Transverse colon (tissue), 4 donors: ENCODE data around the gene CCL27. TPM values are rescaled to one million over a fixed set of nuclear protein-coding genes. Genes with fewer than 3 reads are reported as not detected.
A peak's percentile ranks its signal among the peaks of the same experiment; 100 is the strongest.

Experiments
- DNase-seq: peaks from one replicate; pipeline ENCODE4 v3.0.0-alpha.2; 2019
- H3K27ac ChIP-seq, 4 donors: fragments of 200-600 bp; sonication (generic); 2 replicates each; pipeline ENCODE4 v1.5.1; 2016 to 2018; ENCODE audit warnings: inconsistent platforms in 4 of 4
- H3K27me3 ChIP-seq: fragments of 200-600 bp; sonication (generic); 2 replicates; pipeline ENCODE4 v1.5.1; 2017; ENCODE audit warnings: inconsistent platforms
- H3K36me3 ChIP-seq, 4 donors: fragments of 200-600 bp; sonication (generic); 2 replicates each; pipeline ENCODE4 v1.5.1; 2017 to 2019; ENCODE audit warnings: inconsistent platforms in 4 of 4
- H3K4me1 ChIP-seq, 4 donors: fragments of 200-600 bp; sonication (generic); 2 replicates each; pipeline ENCODE4 v1.5.1; 2017 to 2020; ENCODE audit warnings: inconsistent platforms in 4 of 4
- H3K4me3 ChIP-seq, 4 donors: fragments of 200-600 bp; sonication (generic); 1 replicate in 1 of 4; 2 replicates in 3 of 4; pipeline versions ENCODE4 v1.5.1 to v1.6.1; 2017 to 2019; ENCODE audit warnings: inconsistent platforms in 4 of 4
- H3K9me3 ChIP-seq, 2 donors: fragments of 200-600 bp; sonication (generic); 2 replicates each; pipeline ENCODE4 v1.5.1; 2017 to 2019; ENCODE audit warnings: inconsistent platforms in 2 of 2
- EP300 ChIP-seq: sonication (generic); formaldehyde crosslinking; IDR thresholded peaks from one replicate; pipeline ENCODE4 v1.6.1; 2017; ENCODE audit warnings: antibody characterized with exemption, low read depth
- POLR2A ChIP-seq: fragments of 450-650 bp; IDR thresholded peaks from one replicate; pipeline ENCODE4 v1.6.1; 2016; ENCODE audit warnings: antibody characterized with exemption, mild to moderate bottlenecking, moderate library complexity
- POLR2AphosphoS5 ChIP-seq, 3 donors: sonication (generic); formaldehyde crosslinking; IDR thresholded peaks; one replicate each; pipeline ENCODE4 v1.6.1; 2016; ENCODE audit warnings: antibody characterized with exemption in 3 of 3
- WGBS, 2 donors: methylation state at CpG; one replicate each; pipeline ENCODE4 v1.1.5; 2018; ENCODE audit warnings: low coverage in 1 of 2; 5-methylcytosine and 5-hydroxymethylcytosine counted together
- in situ Hi-C, 4 donors: fragments of 200-750 bp; cut with MboI; loops; one replicate each; pipeline versions ENCODE4 v1.15.0 to v1.15.1; 2017; ENCODE audit warnings: low sequenced_read_pairs in 3 of 4, low pct_ligation_motif_present in 1 of 4, low pct_unique_long_range_greater_than_20kb in 1 of 4
- intact Hi-C: fragments of 100-400 bp; cut with DNase I; formaldehyde crosslinking; loops from one replicate; pipeline ENCODE4 v1.15.1; 2023; ENCODE audit warnings: low total_unique reads
- total RNA-seq, 4 donors: library from RNA; depleted of rRNA; stranded (reverse); fragments of >200 nt; gene quantifications; one replicate each; pipeline ENCODE4 v1.1.0, GENCODE V29; 2016
- TF ChIP-seq, protein P1 (sequence below), 5 experiments: fragments of 200-600 bp in 3 of 5; fragments of 450-650 bp in 2 of 5; sonication (generic) in 3 of 5; IDR thresholded peaks; 1 replicate in 2 of 5; 2 replicates in 3 of 5; pipeline ENCODE4 v1.5.1; 2016 to 2017; ENCODE audit warnings: antibody characterized with exemption in 5 of 5, inconsistent platforms in 3 of 5, mild to moderate bottlenecking in 2 of 5, moderate library complexity in 1 of 5

Gene CCL27
- total RNA-seq, 4 donors from 2014 or later = not detected

DNA sequence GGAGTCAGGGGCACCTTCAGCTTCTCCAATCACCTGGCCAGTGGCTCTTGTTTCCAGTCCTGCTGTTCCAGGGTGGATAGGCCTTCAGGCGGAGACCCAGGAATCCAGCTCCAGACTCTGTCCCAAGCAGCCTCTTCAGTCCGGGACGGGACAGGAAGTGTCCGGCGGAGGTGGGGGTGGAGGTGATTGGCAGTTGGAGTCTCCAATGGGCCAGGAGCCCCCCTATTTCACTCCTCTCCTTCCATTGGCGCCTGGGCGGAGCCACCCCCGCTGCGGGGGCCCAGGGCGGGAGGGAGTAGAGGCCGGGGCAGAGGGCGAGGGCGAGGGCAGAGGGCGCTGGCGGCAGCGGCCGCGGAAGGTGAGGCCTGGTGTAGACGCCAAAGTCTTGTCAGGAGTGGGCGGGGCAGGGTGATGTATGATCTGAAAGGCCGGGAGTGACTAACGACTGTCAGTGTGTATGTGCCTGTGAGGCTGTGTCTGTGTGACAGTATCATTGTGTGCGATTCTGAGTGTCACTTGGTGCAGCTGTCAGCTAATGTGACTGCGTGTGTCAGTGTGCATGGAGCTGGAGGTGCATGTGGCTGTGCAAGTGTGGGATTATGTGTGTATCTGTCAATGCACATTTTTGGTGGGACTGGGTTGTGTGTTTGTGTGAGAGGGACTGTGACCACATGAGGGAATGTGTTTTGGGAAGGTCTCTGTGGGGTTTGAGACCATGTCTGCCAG is 10.4 kb downstream of the CCL27 start, which contains the start of gene IL11RA:
Gene IL11RA, plus strand, starts transcription at position 310 of the 726 bp plus-strand sequence. CDS start 3,033 bp downstream, outside the sequence.
- TF ChIP-seq EP300 = no peak
- TF ChIP-seq, protein P1, sequence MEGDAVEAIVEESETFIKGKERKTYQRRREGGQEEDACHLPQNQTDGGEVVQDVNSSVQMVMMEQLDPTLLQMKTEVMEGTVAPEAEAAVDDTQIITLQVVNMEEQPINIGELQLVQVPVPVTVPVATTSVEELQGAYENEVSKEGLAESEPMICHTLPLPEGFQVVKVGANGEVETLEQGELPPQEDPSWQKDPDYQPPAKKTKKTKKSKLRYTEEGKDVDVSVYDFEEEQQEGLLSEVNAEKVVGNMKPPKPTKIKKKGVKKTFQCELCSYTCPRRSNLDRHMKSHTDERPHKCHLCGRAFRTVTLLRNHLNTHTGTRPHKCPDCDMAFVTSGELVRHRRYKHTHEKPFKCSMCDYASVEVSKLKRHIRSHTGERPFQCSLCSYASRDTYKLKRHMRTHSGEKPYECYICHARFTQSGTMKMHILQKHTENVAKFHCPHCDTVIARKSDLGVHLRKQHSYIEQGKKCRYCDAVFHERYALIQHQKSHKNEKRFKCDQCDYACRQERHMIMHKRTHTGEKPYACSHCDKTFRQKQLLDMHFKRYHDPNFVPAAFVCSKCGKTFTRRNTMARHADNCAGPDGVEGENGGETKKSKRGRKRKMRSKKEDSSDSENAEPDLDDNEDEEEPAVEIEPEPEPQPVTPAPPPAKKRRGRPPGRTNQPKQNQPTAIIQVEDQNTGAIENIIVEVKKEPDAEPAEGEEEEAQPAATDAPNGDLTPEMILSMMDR (IDR thresholded peaks at IDR 0.05) = no peak
- TF ChIP-seq POLR2A = peak; percentile 61
- TF ChIP-seq POLR2AphosphoS5 (IDR thresholded peaks at IDR 0.05) = peak; percentile 40 to 72 (median 59)

DNA sequence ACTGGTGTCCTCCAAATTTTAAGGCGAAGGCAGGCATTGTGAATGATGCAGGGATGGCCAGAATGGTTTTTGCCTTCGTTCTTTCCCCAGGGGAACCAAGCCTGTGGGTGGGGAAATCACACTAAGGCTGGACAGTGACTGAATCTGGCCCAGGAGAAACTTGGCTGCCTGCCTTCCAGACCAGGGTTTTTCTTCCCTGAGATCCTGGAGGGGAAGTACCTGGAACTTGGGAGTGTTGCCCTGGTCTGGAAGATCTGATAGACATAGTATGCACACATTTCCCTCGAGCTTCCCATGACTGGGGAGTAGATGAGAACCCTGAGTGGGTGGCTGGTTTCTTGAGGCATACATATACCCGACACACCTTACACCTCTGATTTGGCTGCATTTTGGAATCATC is 11.1 kb downstream of the CCL27 start:
- H3K27ac ChIP-seq = peak overlapping the region; percentile 82 to 89 (median 86)
- peak overlapping the region in 3 of 4 donors; percentile 11 to 36 (median 31) for H3K4me3 ChIP-seq
- peaks cover 31 to 58% (median 48%) of the 10 kb centered on the region in 4 donors for H3K4me1 ChIP-seq
- WGBS, 2 donors = 47 to 100% methylated on average over 1 to 4 of the region's 4 CpGs
- no peaks in the 10 kb centered on the region for H3K9me3 ChIP-seq
- no peaks in the 10 kb centered on the region for H3K27me3 ChIP-seq
- in situ Hi-C loops = no loop called here
- TF ChIP-seq, protein P1 (IDR thresholded peaks at IDR 0.05) = no peak
- TF ChIP-seq POLR2AphosphoS5 (IDR thresholded peaks at IDR 0.05) (no peak), EP300 (no peak), POLR2A (no peak)
- H3K36me3 ChIP-seq = peaks cover 0 to 14% (median 4%) of the 10 kb centered on the region in 4 donors
- intact Hi-C loops = loop anchor here (10.0 kb wide), 1 partner anchor 433 kb away; no protein-coding TSS in a partner anchor
- peak; percentile 47 for DNase-seq

More for the DNA sequence above, 10.4 kb downstream of the CCL27 start, which contains the start of gene IL11RA:
- H3K27ac ChIP-seq = peak within 1 kb of the TSS; percentile 82 to 89 (median 86)
- peaks cover 29 to 58% (median 48%) of the 10 kb centered on the region in 4 donors for H3K4me1 ChIP-seq
- WGBS, 2 donors = 29% methylated on average over 20 of the region's 24 CpGs; no CpG with 5 or more reads in 1 of the 2 donors
- intact Hi-C loops (loop anchor here (10.0 kb wide), 1 partner anchor 433 kb away; no protein-coding TSS in a partner anchor), in situ Hi-C loops (no loop called here)
- H3K4me3 ChIP-seq = peak within 1 kb of the TSS; percentile 11 to 36 (median 24)
- no peaks in the 10 kb centered on the region for H3K9me3 ChIP-seq
- H3K27me3 ChIP-seq = no peaks in the 10 kb centered on the region
- peak; percentile 90 for DNase-seq
- peaks cover 0 to 14% (median 4%) of the 10 kb centered on the region in 4 donors for H3K36me3 ChIP-seq

DNA sequence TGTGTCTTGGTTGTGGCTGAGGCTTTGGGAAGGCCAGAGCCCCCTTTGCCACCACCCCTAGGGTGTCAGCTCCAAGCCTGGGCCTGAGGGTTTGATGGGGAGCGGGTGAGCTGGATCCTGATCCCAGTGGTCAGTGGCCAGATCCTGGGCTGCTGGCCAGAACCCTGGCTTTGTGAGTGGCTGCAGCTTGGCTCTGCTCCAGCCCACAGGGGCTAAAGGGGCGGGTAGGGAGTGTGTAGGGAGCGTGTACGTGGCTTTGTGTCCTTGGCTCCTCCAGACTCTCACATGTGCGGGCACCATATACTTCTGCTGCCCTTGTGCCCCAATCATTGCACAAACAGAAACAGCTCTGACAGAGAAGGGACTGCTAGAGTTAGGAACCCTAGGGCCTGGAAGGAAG is 11.6 kb downstream of the CCL27 start:
- intact Hi-C loops = loop anchor here (10.0 kb wide), 1 partner anchor 434 kb away; no protein-coding TSS in a partner anchor
- TF ChIP-seq POLR2A = no peak
- no peak for TF ChIP-seq POLR2AphosphoS5 (IDR thresholded peaks at IDR 0.05)
- TF ChIP-seq, protein P1 (IDR thresholded peaks at IDR 0.05) = no peak
- TF ChIP-seq EP300 = no peak
- no peaks in the 10 kb centered on the region for H3K9me3 ChIP-seq
- in situ Hi-C loops = no loop called here
- peaks cover 36 to 63% (median 53%) of the 10 kb centered on the region in 4 donors for H3K4me1 ChIP-seq
- WGBS, 2 donors = 65% methylated on average over 5 of the region's 5 CpGs; no CpG with 5 or more reads in 1 of the 2 donors
- H3K27me3 ChIP-seq = no peaks in the 10 kb centered on the region
- H3K36me3 ChIP-seq = peaks cover 0 to 14% (median 4%) of the 10 kb centered on the region in 4 donors
- H3K27ac ChIP-seq = peak overlapping the region; percentile 82 to 89 (median 86)
- DNase-seq = no peak
- no peak overlapping the region for H3K4me3 ChIP-seq

DNA sequence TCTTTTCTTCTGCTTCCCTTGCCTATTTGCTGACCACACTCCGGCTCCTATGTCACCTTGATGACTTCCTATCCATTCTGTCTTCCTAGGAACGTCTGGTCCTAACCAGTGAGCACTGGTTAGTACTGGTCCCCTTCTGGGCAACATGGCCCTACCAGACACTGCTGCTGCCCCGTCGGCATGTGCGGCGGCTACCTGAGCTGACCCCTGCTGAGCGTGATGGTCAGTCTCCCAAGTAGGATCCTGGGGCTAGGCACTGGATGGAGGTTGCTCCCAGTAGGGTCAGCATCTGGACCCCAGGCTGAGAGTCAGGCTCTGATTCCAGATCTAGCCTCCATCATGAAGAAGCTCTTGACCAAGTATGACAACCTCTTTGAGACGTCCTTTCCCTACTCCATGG is 13.8 kb downstream of the CCL27 start:
- peaks cover 30 to 48% (median 42%) of the 10 kb centered on the region in 4 donors for H3K4me1 ChIP-seq
- no peak for DNase-seq
- peak overlapping the region in 1 of 4 donors; percentile 96 for H3K27ac ChIP-seq
- H3K9me3 ChIP-seq = no peaks in the 10 kb centered on the region
- intact Hi-C loops (no loop called here), in situ Hi-C loops (no loop called here)
- peaks cover 0 to 14% (median 4%) of the 10 kb centered on the region in 4 donors for H3K36me3 ChIP-seq
- 94 to 100% methylated on average over 1 to 7 of the region's 8 CpGs for WGBS, 2 donors
- no peak for TF ChIP-seq POLR2A
- TF ChIP-seq EP300 = no peak
- no peak for TF ChIP-seq POLR2AphosphoS5 (IDR thresholded peaks at IDR 0.05)
- TF ChIP-seq, protein P1 (IDR thresholded peaks at IDR 0.05) = no peak
- no peak overlapping the region for H3K4me3 ChIP-seq
- no peaks in the 10 kb centered on the region for H3K27me3 ChIP-seq
